OCI-LY1 (cell line): Measurements from ENCODE around the gene TANGO6.

Experiments used
- H2AFZ ChIP-seq: fragments of 200-600 bp; sonication (generic), shearing (Covaris generic); 2 replicates; pipeline ENCODE4 v1.6.0; 2014; ENCODE audit warnings: antibody characterized with exemption, mild to moderate bottlenecking, low read length
- H3F3A ChIP-seq: fragments of 200-600 bp; sonication (generic), shearing (Covaris generic); 2 replicates; pipeline ENCODE4 v1.6.0; 2014; ENCODE audit warnings: mild to moderate bottlenecking, antibody characterized with exemption, low read length, moderate library complexity; ENCODE audit not compliant: insufficient read depth
- H3K27ac ChIP-seq: fragments of 200-600 bp; sonication (generic); 2 replicates; pipeline ENCODE4 v1.5.1; 2014; ENCODE audit warnings: low read length, mixed run types, mild to moderate bottlenecking, low read depth; ENCODE audit not compliant: poor library complexity, severe bottlenecking
- H3K27me3 ChIP-seq: fragments of 200-600 bp; sonication (generic); 2 replicates; pipeline ENCODE4 v1.6.0; 2014; ENCODE audit warnings: antibody characterized with exemption, mild to moderate bottlenecking, low read length, moderate library complexity; ENCODE audit not compliant: insufficient read depth
- H3K36me3 ChIP-seq: fragments of 200-600 bp; sonication (generic); 2 replicates; pipeline ENCODE4 v1.6.1; 2014; ENCODE audit warnings: mild to moderate bottlenecking, antibody characterized with exemption, low read length, moderate library complexity, mixed read lengths; ENCODE audit not compliant: insufficient read depth
- H3K4me1 ChIP-seq: fragments of 200-600 bp; sonication (generic); 2 replicates; pipeline ENCODE4 v1.5.1; 2014; ENCODE audit warnings: mild to moderate bottlenecking, low read length, moderate library complexity; ENCODE audit not compliant: insufficient read depth, severe bottlenecking
- H3K4me2 ChIP-seq: fragments of 200-600 bp; sonication (generic), shearing (Covaris generic); 2 replicates; pipeline ENCODE4 v1.6.1; 2014; ENCODE audit warnings: low read length
- H3K4me3 ChIP-seq: fragments of 200-600 bp; sonication (generic); 2 replicates; pipeline ENCODE4 v1.5.1; 2014; ENCODE audit warnings: low read length, low read depth, mild to moderate bottlenecking, mixed read lengths; ENCODE audit not compliant: poor library complexity, severe bottlenecking
- H3K79me2 ChIP-seq: fragments of 200-600 bp; shearing (Covaris generic); 2 replicates; pipeline ENCODE4 v1.6.1; 2016; ENCODE audit warnings: mixed run types, low read length, mixed read lengths; ENCODE audit not compliant: insufficient read depth
- H3K9ac ChIP-seq: fragments of 200-600 bp; sonication (generic), shearing (Covaris generic); 2 replicates; pipeline ENCODE4 v1.6.1; 2014; ENCODE audit warnings: mild to moderate bottlenecking, low read length, mixed read lengths
- H3K9me2 ChIP-seq: fragments of 200-600 bp; sonication (generic), shearing (Covaris generic); 2 replicates; pipeline ENCODE4 v1.6.1; 2014; ENCODE audit warnings: low read depth, mild to moderate bottlenecking, low read length, mixed read lengths
- H3K9me3 ChIP-seq: fragments of 200-600 bp; shearing (Covaris generic); 2 replicates; pipeline ENCODE4 v1.6.1; 2014; ENCODE audit warnings: low read length, mixed read lengths
- H4K20me1 ChIP-seq: fragments of 200-600 bp; sonication (generic), shearing (Covaris generic); 2 replicates; pipeline ENCODE4 v1.6.0; 2016; ENCODE audit warnings: mild to moderate bottlenecking, low read length; ENCODE audit not compliant: insufficient read depth
- EZH2 ChIP-seq: fragments of 200-600 bp; sonication (generic), shearing (Covaris generic); IDR thresholded peaks from 2 replicates; pipeline ENCODE4 v1.8.0; 2017; ENCODE audit warnings: borderline replicate concordance, mixed run types, mild to moderate bottlenecking, antibody characterized with exemption, low read length, moderate library complexity, mixed read lengths
- TF ChIP-seq, protein P1 (sequence below): fragments of 200-600 bp; sonication (generic), shearing (Covaris generic); IDR thresholded peaks from 2 replicates; pipeline ENCODE4 v1.5.1; 2017; ENCODE audit warnings: mild to moderate bottlenecking, antibody characterized with exemption, low read length, moderate library complexity, mixed read lengths

The TANGO6 gene

GRCh38 chr16:68857479-68857878 lies 14.1 kb downstream of the TANGO6 start:
- H3K79me2 ChIP-seq = no peaks in the 10 kb centered on the region

GRCh38 chr16:68859828-68860227 lies 16.5 kb downstream of the TANGO6 start:
- no peak overlapping the region for H3K27ac ChIP-seq
- no peaks in the 10 kb centered on the region for H3K27me3 ChIP-seq
- no peaks in the 10 kb centered on the region for H4K20me1 ChIP-seq
- H3K36me3 ChIP-seq = peaks cover 18% of the 10 kb centered on the region; the same call in 1 of the 2 replicates
- H3K9ac ChIP-seq = no peak overlapping the region
- no peak overlapping the region for H3K4me3 ChIP-seq
- H3K9me2 ChIP-seq = no peaks in the 10 kb centered on the region
- H3F3A ChIP-seq = no peaks in the 10 kb centered on the region
- H3K79me2 ChIP-seq = no peaks in the 10 kb centered on the region
- no peak overlapping the region for H3K4me2 ChIP-seq
- no peaks in the 10 kb centered on the region for H3K4me1 ChIP-seq
- no peaks in the 10 kb centered on the region for H3K9me3 ChIP-seq
- no peak overlapping the region for H2AFZ ChIP-seq
- TF ChIP-seq EZH2 = no peak
- TF ChIP-seq, protein P1, sequence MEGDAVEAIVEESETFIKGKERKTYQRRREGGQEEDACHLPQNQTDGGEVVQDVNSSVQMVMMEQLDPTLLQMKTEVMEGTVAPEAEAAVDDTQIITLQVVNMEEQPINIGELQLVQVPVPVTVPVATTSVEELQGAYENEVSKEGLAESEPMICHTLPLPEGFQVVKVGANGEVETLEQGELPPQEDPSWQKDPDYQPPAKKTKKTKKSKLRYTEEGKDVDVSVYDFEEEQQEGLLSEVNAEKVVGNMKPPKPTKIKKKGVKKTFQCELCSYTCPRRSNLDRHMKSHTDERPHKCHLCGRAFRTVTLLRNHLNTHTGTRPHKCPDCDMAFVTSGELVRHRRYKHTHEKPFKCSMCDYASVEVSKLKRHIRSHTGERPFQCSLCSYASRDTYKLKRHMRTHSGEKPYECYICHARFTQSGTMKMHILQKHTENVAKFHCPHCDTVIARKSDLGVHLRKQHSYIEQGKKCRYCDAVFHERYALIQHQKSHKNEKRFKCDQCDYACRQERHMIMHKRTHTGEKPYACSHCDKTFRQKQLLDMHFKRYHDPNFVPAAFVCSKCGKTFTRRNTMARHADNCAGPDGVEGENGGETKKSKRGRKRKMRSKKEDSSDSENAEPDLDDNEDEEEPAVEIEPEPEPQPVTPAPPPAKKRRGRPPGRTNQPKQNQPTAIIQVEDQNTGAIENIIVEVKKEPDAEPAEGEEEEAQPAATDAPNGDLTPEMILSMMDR = no peak

More at GRCh38 chr16:68857479-68857878, 14.1 kb downstream of the TANGO6 start:
- Histone ChIP-seq H3K4me1 (no peaks in the 10 kb centered on the region), H2AFZ (no peak overlapping the region), H3K4me2 (no peak overlapping the region), H3K27ac (no peak overlapping the region), H3K9me2 (no peaks in the 10 kb centered on the region), H4K20me1 (no peaks in the 10 kb centered on the region), H3K27me3 (no peaks in the 10 kb centered on the region), H3K9ac (no peak overlapping the region), H3F3A (no peaks in the 10 kb centered on the region), H3K4me3 (no peak overlapping the region), H3K36me3 (peaks cover 18% of the 10 kb centered on the region; the same call in 1 of the 2 replicates), H3K9me3 (no peaks in the 10 kb centered on the region)
- TF ChIP-seq, protein P1 = no peak
- TF ChIP-seq EZH2 = no peak

GRCh38 chr16:68860978-68861892 lies 17.9 kb downstream of the TANGO6 start:
- Histone ChIP-seq H3K9me2 (no peaks in the 10 kb centered on the region), H3K4me3 (no peak overlapping the region), H3K4me1 (no peaks in the 10 kb centered on the region), H3K27ac (no peak overlapping the region), H3K27me3 (no peaks in the 10 kb centered on the region), H3K9me3 (no peaks in the 10 kb centered on the region), H3K9ac (no peak overlapping the region), H4K20me1 (no peaks in the 10 kb centered on the region), H3F3A (no peaks in the 10 kb centered on the region), H3K36me3 (peaks cover 18% of the 10 kb centered on the region; the same call in 1 of the 2 replicates), H2AFZ (no peak overlapping the region), H3K4me2 (no peak overlapping the region), H3K79me2 (no peaks in the 10 kb centered on the region)
- no peak for TF ChIP-seq EZH2
- TF ChIP-seq, protein P1 = no peak
